Thymus (tissue), 11 donors: ENCODE results near the gene MGRN1. TPM values are rescaled to one million over a fixed set of nuclear protein-coding genes. Genes with fewer than 3 reads are reported as not detected.

Experiments used
- DNase-seq, 9 donors: peaks; one replicate each; pipeline ENCODE4 v3.0.0-alpha.2; 2013; ENCODE audit warnings: low spot score in 9 of 9, low read depth in 6 of 9, missing footprints in 1 of 9
- H3K27ac ChIP-seq, 2 donors: one replicate each; pipeline ENCODE4 v1.5.1; 2013; ENCODE audit warnings: control low read depth in 1 of 2, low read depth in 1 of 2, low read length in 1 of 2, mild to moderate bottlenecking in 1 of 2, moderate library complexity in 1 of 2
- H3K27me3 ChIP-seq, 2 donors: one replicate each; pipeline ENCODE4 v1.5.1; 2013; ENCODE audit warnings: low read length in 1 of 2; ENCODE audit not compliant: control insufficient read depth in 2 of 2, insufficient read depth in 1 of 2
- H3K36me3 ChIP-seq, 2 donors: one replicate each; pipeline ENCODE4 v1.5.1; 2013; ENCODE audit warnings: low read length in 1 of 2, mild to moderate bottlenecking in 1 of 2, moderate library complexity in 1 of 2; ENCODE audit not compliant: control insufficient read depth in 2 of 2, insufficient read depth in 2 of 2
- H3K4me1 ChIP-seq, 2 donors: one replicate each; pipeline ENCODE4 v1.5.1; 2013; ENCODE audit warnings: low read length in 2 of 2; ENCODE audit not compliant: control insufficient read depth in 2 of 2, insufficient read depth in 2 of 2
- H3K4me3 ChIP-seq, 2 donors: one replicate each; pipeline ENCODE4 v1.5.1; 2013; ENCODE audit warnings: low read length in 2 of 2, control low read depth in 1 of 2, mild to moderate bottlenecking in 1 of 2
- H3K9me3 ChIP-seq, 2 donors: one replicate each; pipeline ENCODE4 v1.5.1; 2013; ENCODE audit warnings: low read length in 1 of 2, mild to moderate bottlenecking in 1 of 2; ENCODE audit not compliant: control insufficient read depth in 2 of 2, insufficient read depth in 1 of 2
- WGBS: extraction: QIAGEN DNeasy Blood & Tissue Kit; methylation state at CpG from one replicate; pipeline ENCODE4 v1.1.7; 2013; 5-methylcytosine and 5-hydroxymethylcytosine counted together
- polyA plus RNA-seq: library from polyadenylated mRNA; stranded (reverse); fragments of 200-250 nt; gene quantifications from one replicate; pipeline ENCODE4 v1.2.3, GENCODE V29; 2013
- total RNA-seq: library from RNA; stranded (reverse); fragments of 120-200 nt; gene quantifications from one replicate; pipeline ENCODE4 v1.2.4, GENCODE V29; 2013
- donor health status: healthy.

Gene MGRN1
- total and polyA plus RNA-seq, 2 donors = 8.4 to 16.0 TPM

- Histone ChIP-seq H3K27me3 (no peaks in the 10 kb centered on the region), H3K27ac (no peak overlapping the region), H3K36me3 (peaks cover 12 to 16% of the 10 kb centered on the region in 2 donors), H3K4me3 (no peak overlapping the region), H3K9me3 (no peaks in the 10 kb centered on the region), H3K4me1 (no peaks in the 10 kb centered on the region)
- 98% methylated on average over 2 of the region's 2 CpGs for WGBS
- no peak for DNase-seq
Observed at GRCh38 chr16:4714996-4715395, 90.4 kb downstream of the MGRN1 start.

GRCh38 chr16:4718466-4718865 is 93.8 kb downstream of the MGRN1 start:
- H3K27me3 ChIP-seq = no peaks in the 10 kb centered on the region
- no peak overlapping the region for H3K27ac ChIP-seq
- DNase-seq = no peak
- H3K9me3 ChIP-seq = no peaks in the 10 kb centered on the region
- WGBS = 85% methylated on average over 5 of the region's 5 CpGs
- H3K4me1 ChIP-seq = no peaks in the 10 kb centered on the region
- peaks cover 12 to 19% of the 10 kb centered on the region in 2 donors for H3K36me3 ChIP-seq
- H3K4me3 ChIP-seq = no peak overlapping the region

- no peak for DNase-seq
- Histone ChIP-seq H3K4me1 (no peaks in the 10 kb centered on the region), H3K27ac (no peak overlapping the region), H3K36me3 (peaks cover 7 to 26% of the 10 kb centered on the region in 2 donors), H3K4me3 (no peak overlapping the region), H3K9me3 (no peaks in the 10 kb centered on the region), H3K27me3 (no peaks in the 10 kb centered on the region)
- 97% methylated on average over 14 of the region's 14 CpGs for WGBS
Observed at GRCh38 chr16:4723071-4723767, 98.6 kb downstream of the MGRN1 start.

GRCh38 chr16:4724661-4725270 is 100.1 kb downstream of the MGRN1 start:
- no peaks in the 10 kb centered on the region for H3K9me3 ChIP-seq
- H3K4me1 ChIP-seq = no peaks in the 10 kb centered on the region
- no peak overlapping the region for H3K27ac ChIP-seq
- H3K27me3 ChIP-seq = no peaks in the 10 kb centered on the region
- H3K4me3 ChIP-seq = no peak overlapping the region
- no peak for DNase-seq
- H3K36me3 ChIP-seq = peaks cover 9 to 33% of the 10 kb centered on the region in 2 donors
- 97% methylated on average over 11 of the region's 11 CpGs for WGBS

GRCh38 chr16:4726616-4727015 is 102.0 kb downstream of the MGRN1 start:
- Histone ChIP-seq H3K27me3 (no peaks in the 10 kb centered on the region), H3K4me3 (no peak overlapping the region), H3K4me1 (no peaks in the 10 kb centered on the region), H3K36me3 (peaks cover 9 to 33% of the 10 kb centered on the region in 2 donors), H3K9me3 (no peaks in the 10 kb centered on the region), H3K27ac (no peak overlapping the region)
- WGBS = 98% methylated on average over 18 of the region's 18 CpGs
- no peak for DNase-seq

- no peaks in the 10 kb centered on the region for H3K9me3 ChIP-seq
- no peak overlapping the region for H3K4me3 ChIP-seq
- no peak overlapping the region for H3K27ac ChIP-seq
- peaks cover 9 to 28% of the 10 kb centered on the region in 2 donors for H3K36me3 ChIP-seq
- H3K27me3 ChIP-seq = no peaks in the 10 kb centered on the region
- WGBS = 98% methylated on average over 8 of the region's 8 CpGs
- H3K4me1 ChIP-seq = peaks cover 4 to 6% of the 10 kb centered on the region in 2 donors
- DNase-seq = no peak
Observed at GRCh38 chr16:4728676-4729075, 104.0 kb downstream of the MGRN1 start.

- 98% methylated on average over 15 of the region's 15 CpGs for WGBS
- peaks cover 4 to 8% of the 10 kb centered on the region in 2 donors for H3K4me1 ChIP-seq
- H3K27ac ChIP-seq = no peak overlapping the region
- H3K9me3 ChIP-seq = peaks cover 0 to 4% of the 10 kb centered on the region in 2 donors
- H3K36me3 ChIP-seq = peaks cover 9 to 23% of the 10 kb centered on the region in 2 donors
- DNase-seq = no peak
- H3K4me3 ChIP-seq = no peak overlapping the region
- no peaks in the 10 kb centered on the region for H3K27me3 ChIP-seq
Observed at GRCh38 chr16:4729876-4730275, 105.2 kb downstream of the MGRN1 start.

GRCh38 chr16:4733211-4733742 is 108.7 kb downstream of the MGRN1 start:
- no peak overlapping the region for H3K27ac ChIP-seq
- DNase-seq = no peak
- H3K4me1 ChIP-seq = peaks cover 10 to 17% of the 10 kb centered on the region in 2 donors
- H3K27me3 ChIP-seq = no peaks in the 10 kb centered on the region
- H3K36me3 ChIP-seq = peaks cover 2 to 7% of the 10 kb centered on the region in 2 donors
- peaks cover 0 to 4% of the 10 kb centered on the region in 2 donors for H3K9me3 ChIP-seq
- peak overlapping the region; percentile 73 to 93 for H3K4me3 ChIP-seq
- WGBS = 46% methylated on average over 17 of the region's 17 CpGs

- Histone ChIP-seq H3K4me1 (peaks cover 10 to 17% of the 10 kb centered on the region in 2 donors), H3K9me3 (peaks cover 0 to 4% of the 10 kb centered on the region in 2 donors), H3K4me3 (peak overlapping the region; percentile 73 to 93), H3K27me3 (no peaks in the 10 kb centered on the region), H3K27ac (peak overlapping the region in 1 of 2 donors; percentile 47), H3K36me3 (peaks cover 0 to 4% of the 10 kb centered on the region in 2 donors)
- DNase-seq = no peak
- WGBS = 0% methylated on average over 19 of the region's 19 CpGs
Observed at GRCh38 chr16:4733747-4734062, 109.1 kb downstream of the MGRN1 start.
